Common myeloid progenitor, CD34-positive (primary cell): ENCODE data around the gene RNF212.

Experiments
- CTCF ChIA-PET: fragments of 350-600 bp; sonication (Branson Sonifier 250); formaldehyde crosslinking; loops from one replicate; lab custom pipeline; 2021; ENCODE audit warnings: antibody characterized with exemption; lab: Charles Lee
- POLR2A ChIA-PET: fragments of 350-600 bp; sonication (Branson Sonifier 250); formaldehyde crosslinking; loops from one replicate; lab custom pipeline; 2021; ENCODE audit warnings: antibody characterized with exemption; lab: Charles Lee
- DNase-seq, 3 donors: peaks; one replicate each; pipeline versions ENCODE4 v3.0.0 to v3.0.0-alpha.2; 2013
- H3K27ac ChIP-seq, 2 experiments: 1 replicate in 1 of 2; 2 replicates in 1 of 2; pipeline ENCODE4 v1.7.0; 2013; ENCODE audit warnings: inconsistent platforms in 2 of 2, low read length in 2 of 2, mild to moderate bottlenecking in 2 of 2, low read depth in 1 of 2, moderate library complexity in 1 of 2; ENCODE audit not compliant: severe bottlenecking in 2 of 2, insufficient read depth in 1 of 2, poor library complexity in 1 of 2
- H3K27me3 ChIP-seq, 5 experiments: replicated peaks in 2 of 5; 1 replicate in 3 of 5; 2 replicates in 2 of 5; pipeline versions ENCODE4 v1.6.1 to v1.7.0; 2013; ENCODE audit warnings: low read length in 4 of 5, mild to moderate bottlenecking in 2 of 5, moderate library complexity in 2 of 5, inconsistent platforms in 1 of 5; ENCODE audit not compliant: insufficient read depth in 5 of 5, control insufficient read depth in 4 of 5
- H3K36me3 ChIP-seq, 4 experiments: 1 replicate in 2 of 4; 2 replicates in 2 of 4; pipeline versions ENCODE4 v1.6.1 to v1.7.0; 2013; ENCODE audit warnings: low read length in 3 of 4, control low read depth in 1 of 4, mild to moderate bottlenecking in 1 of 4; ENCODE audit not compliant: control insufficient read depth in 4 of 4, insufficient read depth in 4 of 4
- H3K4me1 ChIP-seq, 4 experiments: 1 replicate in 3 of 4; 2 replicates in 1 of 4; pipeline versions ENCODE4 v1.6.1 to v1.7.1; 2013; ENCODE audit warnings: low read length in 3 of 4, mild to moderate bottlenecking in 3 of 4, control low read depth in 1 of 4, inconsistent platforms in 1 of 4, moderate library complexity in 1 of 4; ENCODE audit not compliant: control insufficient read depth in 4 of 4, insufficient read depth in 4 of 4; ENCODE audit errors: control extremely low read depth in 1 of 4
- H3K4me3 ChIP-seq, 7 experiments: 1 replicate in 4 of 7; 2 replicates in 3 of 7; pipeline versions ENCODE4 v1.5.1 to v1.7.0; 2013; ENCODE audit warnings: mild to moderate bottlenecking in 7 of 7, low read length in 6 of 7, moderate library complexity in 6 of 7, inconsistent platforms in 2 of 7, low read depth in 2 of 7, control low read depth in 1 of 7; ENCODE audit not compliant: insufficient read depth in 4 of 7, control insufficient read depth in 1 of 7; ENCODE audit errors: extremely low read depth in 1 of 7
- H3K9me3 ChIP-seq, 5 experiments: 1 replicate in 4 of 5; 2 replicates in 1 of 5; pipeline versions ENCODE4 v1.6.1 to v1.7.1; 2013; ENCODE audit warnings: low read length in 4 of 5, mild to moderate bottlenecking in 2 of 5, inconsistent platforms in 1 of 5, low read depth in 1 of 5, moderate library complexity in 1 of 5; ENCODE audit not compliant: control insufficient read depth in 4 of 5, insufficient read depth in 2 of 5; ENCODE audit errors: control extremely low read depth in 1 of 5
- WGBS: methylation state at CpG from one replicate; pipeline ENCODE4 v1.1.5; 2013; ENCODE audit not compliant: insufficient coverage; 5-methylcytosine and 5-hydroxymethylcytosine counted together

RNF212 gene

GRCh38 chr4:1091561-1091995, 21.8 kb downstream of the RNF212 start:
- 96% methylated on average over 9 of the region's 10 CpGs for WGBS
- no peaks in the 10 kb centered on the region for H3K27me3 ChIP-seq
- POLR2A ChIA-PET, result no interaction called here
- H3K4me3 ChIP-seq, result no peak overlapping the region
- H3K36me3 ChIP-seq, result no peaks in the 10 kb centered on the region
- H3K27ac ChIP-seq, result no peak overlapping the region
- CTCF ChIA-PET, result no interaction called here
- no peak for DNase-seq
- peaks cover 0 to 9% (median 6%) of the 10 kb centered on the region in 5 experiments for H3K9me3 ChIP-seq
- peaks cover 0 to 2% (median 0%) of the 10 kb centered on the region in 4 experiments for H3K4me1 ChIP-seq

- ChIA-PET CTCF (no interaction called here), POLR2A (no interaction called here)
- Histone ChIP-seq H3K9me3 (peaks cover 0 to 9% (median 6%) of the 10 kb centered on the region in 5 experiments), H3K4me1 (peaks cover 0 to 2% (median 0%) of the 10 kb centered on the region in 4 experiments), H3K36me3 (no peaks in the 10 kb centered on the region), H3K4me3 (no peak overlapping the region), H3K27ac (no peak overlapping the region), H3K27me3 (peaks cover 0 to 2% (median 0%) of the 10 kb centered on the region in 5 experiments)
- whole genome bisulfite sequencing, result 93% methylated on average over 10 of the region's 10 CpGs
- DNase-seq, result no peak
Observed at GRCh38 chr4:1090465-1091440, 22.6 kb downstream of the RNF212 start.

- Histone ChIP-seq H3K36me3 (no peaks in the 10 kb centered on the region), H3K27ac (no peak overlapping the region), H3K4me1 (peaks cover 0 to 2% (median 0%) of the 10 kb centered on the region in 4 experiments), H3K27me3 (peaks cover 0 to 2% (median 0%) of the 10 kb centered on the region in 5 experiments), H3K4me3 (no peak overlapping the region), H3K9me3 (peaks cover 0 to 9% (median 6%) of the 10 kb centered on the region in 5 experiments)
- WGBS, result 90% methylated on average over 3 of the region's 3 CpGs
- DNase-seq, result no peak
- ChIA-PET POLR2A (no interaction called here), CTCF (no interaction called here)
Observed at GRCh38 chr4:1090036-1090435, 23.3 kb downstream of the RNF212 start.

- Histone ChIP-seq H3K9me3 (peaks cover 0 to 9% (median 6%) of the 10 kb centered on the region in 5 experiments), H3K4me1 (peaks cover 0 to 4% (median 1%) of the 10 kb centered on the region in 4 experiments), H3K36me3 (no peaks in the 10 kb centered on the region), H3K27ac (no peak overlapping the region), H3K27me3 (peaks cover 0 to 2% (median 0%) of the 10 kb centered on the region in 5 experiments), H3K4me3 (no peak overlapping the region)
- ChIA-PET POLR2A (no interaction called here), CTCF (no interaction called here)
- DNase-seq, result no peak
Observed at GRCh38 chr4:1087371-1087770, 26.0 kb downstream of the RNF212 start.

- POLR2A ChIA-PET, result interaction anchor here (0.7 kb wide), 1 partner anchor 18 kb away, joined by 3 read pairs; no protein-coding TSS in a partner anchor
- no peaks in the 10 kb centered on the region for H3K36me3 ChIP-seq
- H3K9me3 ChIP-seq, result peaks cover 0 to 9% (median 6%) of the 10 kb centered on the region in 5 experiments
- H3K4me3 ChIP-seq, result no peak overlapping the region
- H3K27ac ChIP-seq, result no peak overlapping the region
- CTCF ChIA-PET, result no interaction called here
- H3K4me1 ChIP-seq, result peaks cover 0 to 6% (median 3%) of the 10 kb centered on the region in 4 experiments
- 90% methylated on average over 8 of the region's 8 CpGs for WGBS
- peaks cover 0 to 2% (median 0%) of the 10 kb centered on the region in 5 experiments for H3K27me3 ChIP-seq
- no peak for DNase-seq
Observed at GRCh38 chr4:1086011-1086410, 27.4 kb downstream of the RNF212 start.

- H3K9me3 ChIP-seq, result peaks cover 0 to 11% (median 6%) of the 10 kb centered on the region in 5 experiments
- peaks cover 0 to 6% (median 3%) of the 10 kb centered on the region in 4 experiments for H3K4me1 ChIP-seq
- ChIA-PET CTCF (no interaction called here), POLR2A (interaction anchor here (0.7 kb wide), 1 partner anchor 18 kb away, joined by 3 read pairs; no protein-coding TSS in a partner anchor)
- no peaks in the 10 kb centered on the region for H3K36me3 ChIP-seq
- no peak overlapping the region for H3K27ac ChIP-seq
- DNase-seq, result no peak
- H3K27me3 ChIP-seq, result peaks cover 0 to 6% (median 2%) of the 10 kb centered on the region in 5 experiments
- no peak overlapping the region for H3K4me3 ChIP-seq
- 92% methylated on average over 7 of the region's 7 CpGs for WGBS
Observed at GRCh38 chr4:1085404-1085799, 28.0 kb downstream of the RNF212 start.
